CD4-positive, alpha-beta T cell treated with Interleukin-6 for 4 hours (primary cell): Measurements from ENCODE around the gene TAB2.
"Not testable (repeated sequence)": the region's sequence is repeated elsewhere in the genome, so short reads cannot be mapped to it uniquely, and the experiment has no call there.

Experiments used
- DNase-seq: peaks from one replicate; pipeline ENCODE4 v3.0.0-alpha.2; 2020; ENCODE audit warnings: mixed read lengths

The TAB2 gene

GRCh38 chr6:149334682-149335160, 17.2 kb downstream of the TAB2 start:
- DNase-seq: no peak

DNA sequence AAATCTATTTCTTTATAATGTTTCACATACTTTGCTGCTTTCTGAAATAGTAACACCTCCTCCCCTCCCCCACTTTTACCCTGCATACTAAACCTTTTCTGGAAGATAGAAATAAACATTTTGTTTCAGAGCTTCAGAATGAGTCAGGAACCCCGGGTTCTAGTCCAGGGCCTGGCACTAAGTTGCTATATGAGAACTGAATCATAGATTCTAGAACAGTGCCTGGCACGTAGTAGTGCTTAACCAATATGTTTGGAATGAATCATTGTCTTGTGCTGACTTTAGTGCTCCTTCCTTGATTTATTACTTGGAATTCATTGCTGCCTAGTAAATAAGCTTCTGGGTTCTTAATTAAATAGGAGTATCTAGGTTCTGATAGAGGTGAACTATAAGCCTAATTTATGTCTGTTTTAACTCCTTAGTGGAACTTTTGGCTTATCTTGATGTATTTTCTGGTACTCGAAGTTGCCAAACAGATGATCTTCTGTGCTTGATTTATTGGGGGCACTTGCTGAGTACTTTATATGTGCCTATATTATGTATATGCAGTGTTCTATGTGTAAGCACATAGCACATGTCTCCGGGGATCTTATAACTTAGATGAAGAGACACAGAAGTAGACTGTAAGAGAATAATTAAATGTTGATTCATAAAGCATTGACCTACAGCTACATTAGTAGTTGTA, 18.6 kb downstream of the TAB2 start:
- peak; percentile 46 for DNase-seq

GRCh38 chr6:149336609-149336928, 19.1 kb downstream of the TAB2 start:
- no peak for DNase-seq

DNA sequence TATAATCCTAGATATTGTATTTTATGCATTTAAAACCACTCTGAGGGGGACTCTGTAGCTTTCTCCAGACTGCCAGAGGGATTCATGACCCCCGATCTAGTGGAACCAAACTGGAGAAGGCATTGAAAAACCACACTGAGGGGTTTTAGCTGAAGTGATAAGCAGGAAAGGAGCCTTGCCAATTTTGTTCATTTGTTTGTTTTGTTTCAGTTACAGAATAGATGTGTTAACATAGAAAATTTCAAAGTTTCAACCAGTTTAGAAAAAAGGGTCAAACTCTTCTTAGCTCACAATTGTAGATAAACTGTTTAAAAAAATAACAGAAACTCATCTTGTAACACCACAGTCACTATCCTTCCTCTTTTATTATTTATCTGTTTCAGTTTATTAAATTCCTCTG, 19.8 kb downstream of the TAB2 start:
- no peak for DNase-seq

GRCh38 chr6:149340200-149340599, 22.7 kb downstream of the TAB2 start:
- no peak for DNase-seq

DNA sequence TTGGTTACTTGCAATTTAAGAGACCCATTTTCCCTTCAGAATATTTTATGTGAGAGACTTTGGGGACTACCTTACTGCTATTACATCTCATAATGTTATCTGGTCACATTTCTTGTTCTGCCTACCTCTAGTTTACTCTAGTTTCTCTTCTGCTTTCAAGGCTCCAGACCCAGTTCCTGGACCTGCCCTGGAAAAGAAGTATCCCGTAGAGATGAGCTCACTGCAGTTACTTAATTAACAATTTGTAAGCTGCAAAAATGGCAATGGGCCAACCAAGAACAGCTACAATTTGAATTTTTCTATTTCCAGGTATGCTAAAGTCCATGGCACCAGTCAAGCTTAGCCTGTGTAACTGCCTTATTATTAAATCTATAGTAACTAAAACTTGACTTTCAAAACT, 25.0 kb downstream of the TAB2 start:
- no peak for DNase-seq

DNA sequence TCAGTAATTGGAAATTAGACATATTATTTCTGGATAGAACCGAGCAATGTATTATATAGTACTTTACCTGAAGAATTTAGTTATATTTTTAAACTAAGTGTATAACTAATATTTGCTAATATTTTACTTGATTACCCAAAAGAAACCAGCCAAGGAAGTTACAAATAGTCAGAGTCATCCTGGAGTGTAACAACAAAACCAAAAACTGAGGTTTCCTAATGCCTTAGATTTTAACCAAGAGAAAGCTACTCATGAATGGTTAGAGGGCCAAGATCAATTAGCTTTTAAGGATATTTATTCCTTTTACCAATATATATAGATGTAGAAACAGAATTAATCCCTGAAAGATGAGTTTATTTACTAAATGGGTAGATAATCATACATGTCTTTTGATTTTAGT, 26.0 kb downstream of the TAB2 start:
- DNase-seq: no peak

GRCh38 chr6:149346078-149346477, 28.6 kb downstream of the TAB2 start:
- DNase-seq: no peak

GRCh38 chr6:149347067-149347466, 29.6 kb downstream of the TAB2 start:
- no peak for DNase-seq

DNA sequence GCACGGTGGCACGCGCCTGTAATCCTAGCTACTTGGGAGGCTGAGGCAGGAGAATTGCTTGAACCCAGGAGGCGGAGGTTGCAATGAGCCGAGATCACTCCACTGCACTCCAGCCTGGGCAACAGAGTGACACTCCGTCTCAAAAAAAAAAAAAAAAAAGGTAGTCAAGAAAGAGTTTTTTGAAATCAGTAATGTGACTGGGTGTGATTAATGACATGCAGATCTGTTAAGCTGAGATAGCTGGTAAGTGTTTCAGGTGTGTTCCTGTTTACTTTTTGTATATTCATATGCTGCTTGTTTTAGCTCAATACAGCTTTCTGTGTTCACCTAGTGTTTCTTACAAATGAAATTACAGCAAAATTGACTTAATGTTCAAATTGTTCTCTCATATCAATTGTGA, 31.8 kb downstream of the TAB2 start:
- DNase-seq: not testable (repeated sequence)

DNA sequence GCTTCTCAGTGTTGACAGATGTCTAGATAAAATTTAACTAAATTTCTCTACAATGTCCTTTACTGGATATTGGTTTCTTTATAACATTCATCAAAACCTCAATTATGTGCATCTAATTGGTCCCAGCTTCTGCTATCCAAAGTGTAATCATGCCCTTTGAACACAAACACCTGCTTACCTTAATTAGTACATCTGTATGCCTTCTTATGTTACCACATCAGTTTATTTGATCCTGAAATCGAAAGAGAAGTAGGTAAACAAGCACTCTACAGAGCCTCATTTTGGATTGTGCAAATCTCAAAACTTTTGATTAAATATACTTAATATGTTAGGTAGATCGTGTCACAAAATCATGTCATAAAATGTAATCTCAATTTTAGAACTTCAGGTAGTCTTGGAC, 36.5 kb downstream of the TAB2 start:
- no peak for DNase-seq

- DNase-seq: no peak
These were observed 38.7 kb downstream of the TAB2 start for GRCh38 chr6:149356081-149356750.

DNA sequence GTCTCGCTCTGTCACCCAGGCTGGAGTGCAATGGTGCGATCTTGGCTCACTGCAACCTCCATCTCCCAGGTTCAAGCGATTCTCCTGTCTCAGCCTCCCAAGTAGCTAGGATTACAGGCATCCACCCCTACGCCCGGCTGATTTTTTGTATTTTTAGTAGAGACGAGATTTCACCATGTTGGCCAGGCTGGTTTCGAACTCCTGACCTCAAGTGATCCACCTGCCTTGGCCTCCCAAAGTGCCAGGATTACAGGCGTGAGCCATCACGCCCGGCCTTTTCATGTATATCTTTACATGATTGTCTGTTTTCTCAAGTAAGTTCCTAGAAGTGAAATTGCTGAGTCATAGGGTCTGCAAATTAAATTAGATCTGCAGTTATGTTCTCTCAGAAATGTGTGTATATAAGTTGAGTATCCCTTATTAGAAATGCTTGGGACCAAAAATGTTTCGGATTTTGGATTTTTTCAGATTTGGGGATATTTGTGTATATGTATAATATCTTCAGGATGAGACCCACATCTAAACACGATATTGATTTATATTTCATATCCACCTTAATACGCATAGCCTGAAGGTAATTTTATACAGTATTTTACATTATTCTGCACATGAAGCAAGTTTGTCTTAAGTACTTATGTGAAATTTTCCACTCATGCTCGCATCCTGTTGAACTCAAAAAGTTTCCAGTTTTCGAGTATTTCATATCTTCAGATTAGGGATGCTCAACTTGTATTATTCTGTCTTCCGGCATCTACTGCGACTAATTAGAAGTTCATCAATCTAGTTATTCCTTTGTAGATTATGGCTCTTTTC, 40.4 kb downstream of the TAB2 start:
- DNase-seq: no peak

DNA sequence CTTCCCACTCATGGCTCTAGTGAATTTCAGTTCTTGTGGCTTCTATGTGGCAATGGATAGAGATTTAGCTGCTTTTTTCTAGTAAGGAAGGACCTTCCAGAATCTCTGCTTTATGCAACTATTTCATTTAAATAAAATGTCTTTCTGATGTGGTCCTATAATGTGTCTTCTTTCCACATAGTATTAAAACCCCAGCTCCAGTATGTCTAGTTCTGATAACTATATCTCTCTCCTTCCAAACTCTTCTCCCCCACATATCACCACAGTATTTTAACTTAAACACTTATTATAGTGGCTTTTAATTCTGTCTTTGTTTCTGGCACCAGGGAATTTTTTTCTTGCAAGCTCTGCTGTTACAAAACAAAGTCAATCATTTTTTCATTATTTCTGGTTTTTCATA, 41.9 kb downstream of the TAB2 start:
- DNase-seq: no peak

DNA sequence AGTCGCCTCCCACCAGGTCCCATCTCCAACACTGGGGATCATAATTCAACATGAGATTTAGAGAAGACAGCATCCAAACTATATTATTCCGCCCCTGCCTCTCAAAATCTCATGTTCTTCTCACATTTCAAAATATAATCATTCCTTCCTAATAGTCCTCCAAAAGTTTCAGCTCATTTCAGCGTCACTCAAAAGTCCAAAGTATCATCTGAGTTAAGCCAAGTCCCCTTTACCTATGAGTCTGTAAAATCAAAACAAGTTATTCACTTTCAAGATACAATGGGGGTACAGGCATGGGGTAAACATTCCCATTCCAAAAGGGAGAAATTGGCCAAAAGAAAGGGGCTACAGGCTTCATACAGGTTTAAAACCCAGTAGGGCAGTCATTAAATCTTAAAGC, 43.0 kb downstream of the TAB2 start:
- no peak for DNase-seq

DNA sequence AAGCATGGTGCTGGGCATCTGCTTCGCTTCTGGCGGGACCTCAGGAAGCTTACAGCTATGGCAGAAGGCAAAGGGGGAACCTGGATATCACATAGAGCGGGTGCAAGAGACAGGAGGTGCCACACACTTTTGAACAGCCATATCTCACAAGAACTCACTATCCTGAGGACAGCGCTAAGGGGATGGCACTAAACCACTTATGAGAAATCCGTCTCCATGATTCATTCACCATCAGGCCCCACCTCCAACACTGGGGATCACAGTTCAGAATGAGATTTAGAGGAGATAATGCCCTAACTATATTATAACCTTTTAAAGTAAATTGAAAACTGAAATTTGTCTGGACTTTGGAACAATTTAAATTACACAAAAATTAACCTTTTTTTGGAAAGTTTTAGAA, 44.8 kb downstream of the TAB2 start:
- peak; percentile 14 for DNase-seq

DNA sequence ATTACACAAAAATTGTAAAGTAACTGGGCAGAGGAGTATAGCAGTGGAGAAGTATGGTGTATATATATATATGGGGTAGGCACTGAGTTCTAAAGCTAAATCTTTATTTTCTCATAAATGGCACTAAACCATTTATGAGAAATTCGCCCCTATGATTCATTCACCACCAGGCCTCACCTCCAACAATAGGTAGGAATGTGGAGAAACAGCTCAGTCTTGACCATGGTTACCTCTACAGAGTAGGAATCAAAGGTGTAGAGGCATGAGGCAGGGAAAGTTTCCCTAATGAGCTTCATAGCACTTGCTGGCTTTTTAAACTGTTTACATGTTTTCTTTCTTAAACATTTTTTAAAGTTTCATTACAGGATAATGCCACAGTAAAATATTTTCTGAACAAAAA, 45.6 kb downstream of the TAB2 start:
- no peak for DNase-seq

DNA sequence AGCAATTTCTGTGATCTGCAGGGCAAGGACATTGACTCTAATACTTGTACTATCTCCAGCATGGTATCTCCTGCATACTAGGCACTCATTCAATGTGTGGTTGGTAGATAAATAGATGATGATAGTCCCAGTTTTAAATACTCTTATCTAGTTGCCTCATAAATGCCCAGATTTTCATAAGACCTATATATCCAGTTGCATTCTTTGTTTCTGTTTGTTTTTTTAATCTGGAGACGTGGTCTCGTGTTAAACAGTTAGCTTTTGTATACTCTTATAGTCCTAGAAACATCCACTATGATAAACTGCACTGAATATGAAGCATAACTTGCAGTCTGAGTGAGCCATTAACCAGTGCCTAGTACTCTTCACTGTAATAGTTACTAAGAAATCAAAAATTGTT, 47.0 kb downstream of the TAB2 start:
- no peak for DNase-seq

DNA sequence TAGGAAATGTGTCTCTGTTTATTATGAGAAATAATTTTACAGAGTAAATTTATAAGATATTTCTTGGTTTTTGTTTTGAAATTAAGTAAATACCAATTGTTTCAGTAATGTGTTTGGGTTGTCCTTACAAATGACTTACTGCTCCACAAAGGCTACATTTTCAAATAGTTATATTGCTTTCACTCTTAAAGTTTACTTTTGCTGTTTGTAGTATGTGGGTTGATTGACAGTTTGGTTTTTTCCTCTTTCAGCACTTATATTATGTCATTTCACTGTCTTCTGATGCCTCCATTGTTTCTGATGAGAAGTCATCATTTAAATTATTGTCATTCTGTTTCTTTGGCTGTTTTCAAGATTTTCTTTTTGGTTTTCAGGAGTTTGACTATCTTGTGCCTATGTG, 47.7 kb downstream of the TAB2 start:
- DNase-seq: no peak

DNA sequence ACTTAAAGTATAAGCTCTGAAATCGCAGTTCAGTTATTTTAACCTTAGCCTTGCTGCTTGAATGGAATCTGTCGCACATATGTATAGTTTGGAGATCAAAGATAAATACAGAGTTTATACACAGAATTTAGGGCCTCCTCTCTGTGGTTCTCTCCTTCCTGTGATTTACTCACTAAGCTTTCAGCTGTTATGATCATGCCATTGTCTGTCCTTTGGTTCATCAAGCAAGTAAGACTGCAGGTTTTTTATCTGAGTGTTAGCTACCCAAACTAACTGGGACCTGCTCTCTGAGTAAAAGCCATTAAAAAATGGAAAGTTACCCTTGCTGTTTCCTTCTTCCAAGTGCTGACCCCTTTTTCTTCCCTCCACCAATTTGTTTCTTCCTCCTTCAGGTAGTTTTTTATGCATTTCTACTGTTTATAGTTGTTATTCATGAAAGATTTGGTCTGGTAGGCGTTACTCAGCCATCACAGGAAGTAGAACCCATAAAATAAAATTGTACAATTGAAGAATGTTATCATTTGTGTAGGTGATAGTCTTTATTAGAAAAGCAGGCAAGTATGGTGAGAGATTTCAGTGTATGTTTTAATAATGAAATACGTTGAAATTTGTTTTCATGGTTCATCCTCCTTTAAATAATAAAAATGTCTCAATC, 48.9 kb downstream of the TAB2 start:
- peak; percentile 19 for DNase-seq

GRCh38 chr6:149368065-149368464, 50.6 kb downstream of the TAB2 start:
- no peak for DNase-seq

DNA sequence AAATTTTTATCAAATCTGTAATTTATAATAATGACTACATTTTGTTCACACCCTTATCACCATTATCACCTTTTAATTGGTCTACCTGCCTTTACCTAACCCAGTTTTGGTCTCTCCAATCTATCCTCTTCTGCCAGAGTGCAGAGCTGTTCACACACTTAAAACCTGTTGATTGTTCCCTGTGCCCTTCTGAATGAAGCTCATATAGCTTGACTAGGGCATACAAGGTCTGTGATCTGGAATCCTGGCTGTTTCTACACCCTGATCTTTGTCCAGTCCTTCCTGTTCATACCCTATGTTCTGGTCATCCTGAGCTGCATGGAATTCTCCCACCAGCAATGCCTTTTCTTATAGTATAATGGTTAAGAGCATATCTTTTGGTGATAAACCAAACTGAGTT, 53.6 kb downstream of the TAB2 start:
- no peak for DNase-seq

DNA sequence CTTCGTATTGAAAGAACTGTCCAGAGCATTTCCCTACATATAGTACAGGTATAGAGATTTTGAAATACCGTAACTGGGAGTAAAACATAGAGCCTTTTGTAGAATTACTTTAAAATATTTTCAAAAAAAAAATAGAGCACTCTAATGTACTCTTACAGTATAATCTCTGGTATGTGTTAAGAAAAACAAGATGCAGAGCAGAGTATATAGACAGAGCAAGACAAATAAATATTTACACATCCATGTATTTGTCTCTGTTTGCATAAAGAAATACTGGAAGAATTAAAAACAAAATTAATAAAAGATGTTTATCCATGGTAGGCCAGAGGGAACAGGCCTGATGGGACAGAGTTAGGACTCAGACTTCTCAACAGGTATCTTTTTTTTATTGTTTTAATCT, 54.5 kb downstream of the TAB2 start:
- no peak for DNase-seq

GRCh38 chr6:149373511-149373910, 56.0 kb downstream of the TAB2 start:
- DNase-seq: no peak
